C4-2B (cell line): ENCODE data around the gene TARP.

ENCODE experiments used
- ZFX ChIP-seq: fragments of 450-650 bp; IDR thresholded peaks from 2 replicates; pipeline ENCODE4 v1.6.1; 2017
- TF ChIP-seq, protein P1 (sequence below): fragments of 450-650 bp; conservative IDR thresholded peaks from 2 replicates; pipeline ENCODE4 v1.5.1; 2017; ENCODE audit warnings: mild to moderate bottlenecking

GRCh38 chr7:38232502-38233366, 40.7 kb downstream of the TARP start:
- TF ChIP-seq, protein P1, sequence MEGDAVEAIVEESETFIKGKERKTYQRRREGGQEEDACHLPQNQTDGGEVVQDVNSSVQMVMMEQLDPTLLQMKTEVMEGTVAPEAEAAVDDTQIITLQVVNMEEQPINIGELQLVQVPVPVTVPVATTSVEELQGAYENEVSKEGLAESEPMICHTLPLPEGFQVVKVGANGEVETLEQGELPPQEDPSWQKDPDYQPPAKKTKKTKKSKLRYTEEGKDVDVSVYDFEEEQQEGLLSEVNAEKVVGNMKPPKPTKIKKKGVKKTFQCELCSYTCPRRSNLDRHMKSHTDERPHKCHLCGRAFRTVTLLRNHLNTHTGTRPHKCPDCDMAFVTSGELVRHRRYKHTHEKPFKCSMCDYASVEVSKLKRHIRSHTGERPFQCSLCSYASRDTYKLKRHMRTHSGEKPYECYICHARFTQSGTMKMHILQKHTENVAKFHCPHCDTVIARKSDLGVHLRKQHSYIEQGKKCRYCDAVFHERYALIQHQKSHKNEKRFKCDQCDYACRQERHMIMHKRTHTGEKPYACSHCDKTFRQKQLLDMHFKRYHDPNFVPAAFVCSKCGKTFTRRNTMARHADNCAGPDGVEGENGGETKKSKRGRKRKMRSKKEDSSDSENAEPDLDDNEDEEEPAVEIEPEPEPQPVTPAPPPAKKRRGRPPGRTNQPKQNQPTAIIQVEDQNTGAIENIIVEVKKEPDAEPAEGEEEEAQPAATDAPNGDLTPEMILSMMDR, result no peak
- no peak for TF ChIP-seq ZFX
